Osteocyte (in vitro differentiated cells): ENCODE measurements around the gene APOA1. TPM values are rescaled to one million over a fixed set of nuclear protein-coding genes. Genes with fewer than 3 reads are reported as not detected.
"Not testable (repeated sequence)": the region's sequence is repeated elsewhere in the genome, so short reads cannot be mapped to it uniquely, and the experiment has no call there.

Experiments used
- DNase-seq: peaks from one replicate; pipeline ENCODE4 v3.0.0; 2021; ENCODE audit warnings: mixed read lengths; ENCODE audit not compliant: unreplicated experiment; ENCODE audit errors: extremely low spot score
- H3K27ac Mint-ChIP-seq: one replicate; pipeline ENCODE4 v1.8.0; 2021; ENCODE audit warnings: mild to moderate bottlenecking, mixed read lengths; ENCODE audit not compliant: unreplicated experiment
- H3K27me3 Mint-ChIP-seq: one replicate; pipeline ENCODE4 v1.8.0; 2021; ENCODE audit warnings: mixed read lengths; ENCODE audit not compliant: unreplicated experiment
- H3K36me3 Mint-ChIP-seq: one replicate; pipeline ENCODE4 v1.8.0; 2021; ENCODE audit warnings: mixed read lengths; ENCODE audit not compliant: unreplicated experiment
- H3K4me1 Mint-ChIP-seq: one replicate; pipeline ENCODE4 v1.8.0; 2021; ENCODE audit warnings: mixed read lengths; ENCODE audit not compliant: unreplicated experiment
- H3K4me3 Mint-ChIP-seq: one replicate; pipeline ENCODE4 v1.8.0; 2021; ENCODE audit warnings: mild to moderate bottlenecking, moderate library complexity, mixed read lengths; ENCODE audit not compliant: unreplicated experiment
- H3K9me3 Mint-ChIP-seq: one replicate; pipeline ENCODE4 v1.8.0; 2021; ENCODE audit warnings: mixed read lengths; ENCODE audit not compliant: unreplicated experiment
- total RNA-seq: library from RNA; stranded (reverse); gene quantifications from 2 replicates; pipeline ENCODE4 v1.2.1, GENCODE V29; 2021
- TF ChIP-seq, protein P1 (sequence below): fragments of 200-600 bp; sonication (generic); IDR thresholded peaks from 2 replicates; pipeline ENCODE4 v1.5.0; 2021; ENCODE audit warnings: antibody characterized with exemption, mild to moderate bottlenecking, moderate library complexity

The APOA1 gene
- total RNA-seq, 1 donor from 2014 or later = not detected

DNA sequence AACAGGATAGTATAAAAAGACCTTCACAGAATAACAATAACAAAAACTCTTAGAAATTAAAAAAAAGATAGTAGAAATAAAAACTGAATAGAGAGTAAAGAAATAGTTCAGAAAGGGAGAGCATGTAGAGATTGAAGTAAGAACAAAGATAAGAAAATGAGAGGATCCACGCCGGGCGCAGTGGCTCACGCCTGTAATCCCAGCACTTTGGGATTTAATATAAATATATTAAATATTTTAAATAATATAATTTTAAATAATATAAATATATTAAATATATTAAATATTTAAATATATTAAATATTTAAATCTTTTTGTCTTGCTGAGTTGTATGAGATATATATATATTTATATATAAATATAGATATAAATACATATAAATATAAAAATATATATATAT lies 25.3 kb downstream of the APOA1 start:
- TF ChIP-seq, protein P1, sequence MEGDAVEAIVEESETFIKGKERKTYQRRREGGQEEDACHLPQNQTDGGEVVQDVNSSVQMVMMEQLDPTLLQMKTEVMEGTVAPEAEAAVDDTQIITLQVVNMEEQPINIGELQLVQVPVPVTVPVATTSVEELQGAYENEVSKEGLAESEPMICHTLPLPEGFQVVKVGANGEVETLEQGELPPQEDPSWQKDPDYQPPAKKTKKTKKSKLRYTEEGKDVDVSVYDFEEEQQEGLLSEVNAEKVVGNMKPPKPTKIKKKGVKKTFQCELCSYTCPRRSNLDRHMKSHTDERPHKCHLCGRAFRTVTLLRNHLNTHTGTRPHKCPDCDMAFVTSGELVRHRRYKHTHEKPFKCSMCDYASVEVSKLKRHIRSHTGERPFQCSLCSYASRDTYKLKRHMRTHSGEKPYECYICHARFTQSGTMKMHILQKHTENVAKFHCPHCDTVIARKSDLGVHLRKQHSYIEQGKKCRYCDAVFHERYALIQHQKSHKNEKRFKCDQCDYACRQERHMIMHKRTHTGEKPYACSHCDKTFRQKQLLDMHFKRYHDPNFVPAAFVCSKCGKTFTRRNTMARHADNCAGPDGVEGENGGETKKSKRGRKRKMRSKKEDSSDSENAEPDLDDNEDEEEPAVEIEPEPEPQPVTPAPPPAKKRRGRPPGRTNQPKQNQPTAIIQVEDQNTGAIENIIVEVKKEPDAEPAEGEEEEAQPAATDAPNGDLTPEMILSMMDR = no peak
- H3K9me3 Mint-ChIP-seq = peaks cover 3% of the 10 kb centered on the region
- no peak overlapping the region for H3K4me3 Mint-ChIP-seq
- H3K36me3 Mint-ChIP-seq = no peaks in the 10 kb centered on the region
- no peak overlapping the region for H3K27ac Mint-ChIP-seq
- DNase-seq = no peak
- no peaks in the 10 kb centered on the region for H3K4me1 Mint-ChIP-seq
- peaks cover 29% of the 10 kb centered on the region for H3K27me3 Mint-ChIP-seq

GRCh38 chr11:116811194-116811593 lies 26.2 kb downstream of the APOA1 start:
- Mint-ChIP-seq H3K4me3 (no peak overlapping the region), H3K9me3 (peaks cover 3% of the 10 kb centered on the region), H3K27ac (no peak overlapping the region), H3K36me3 (no peaks in the 10 kb centered on the region), H3K27me3 (peaks cover 32% of the 10 kb centered on the region), H3K4me1 (no peaks in the 10 kb centered on the region)
- DNase-seq = no peak
- TF ChIP-seq, protein P1 = no peak

DNA sequence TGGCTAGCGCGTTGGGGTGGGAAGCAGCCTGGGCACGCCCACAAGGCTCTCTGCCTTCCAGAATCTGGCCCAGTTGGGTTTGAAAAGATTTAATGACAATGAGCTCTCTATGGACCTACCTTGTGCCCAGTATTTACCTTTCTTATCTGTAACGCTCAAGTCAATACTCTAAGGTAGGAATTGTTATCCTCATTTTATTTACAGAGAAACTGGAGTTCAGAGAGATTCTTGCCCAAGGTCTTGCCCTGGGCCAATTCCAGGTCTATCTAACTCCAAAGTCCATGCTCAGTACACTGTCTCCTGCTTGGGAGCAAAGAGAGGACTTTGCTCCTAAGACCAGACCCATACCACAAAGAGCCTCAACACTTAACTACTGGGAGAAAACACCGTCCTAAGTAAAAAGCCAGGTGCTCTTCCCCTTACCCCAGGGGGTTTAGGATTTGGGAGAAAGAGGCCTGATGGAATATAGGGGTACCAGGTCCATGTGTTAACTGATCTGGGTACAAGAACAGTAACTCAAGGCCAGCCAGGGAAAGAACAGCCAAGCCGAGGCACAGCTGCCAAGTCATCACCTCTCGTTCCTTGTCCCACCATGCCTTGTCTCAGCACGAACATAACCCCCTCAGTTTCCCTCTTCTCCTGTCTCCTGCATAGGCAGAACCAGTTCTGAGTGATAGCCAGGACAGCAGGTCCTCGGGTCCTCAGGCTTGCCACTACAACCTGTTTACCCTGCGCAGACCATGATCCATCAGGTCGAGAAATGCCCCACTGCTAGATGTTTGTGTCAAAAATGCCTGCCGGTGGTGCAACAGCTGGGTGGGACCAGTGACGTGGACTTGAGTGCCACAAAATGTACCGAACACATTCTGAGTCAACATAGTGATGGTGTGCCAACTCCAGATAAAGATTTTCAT lies 28.9 kb downstream of the APOA1 start:
- no peak for DNase-seq
- H3K27ac Mint-ChIP-seq = no peak overlapping the region

GRCh38 chr11:116807601-116808261 lies 29.7 kb downstream of the APOA1 start:
- H3K36me3 Mint-ChIP-seq = no peaks in the 10 kb centered on the region
- peaks cover 3% of the 10 kb centered on the region for H3K9me3 Mint-ChIP-seq
- TF ChIP-seq, protein P1 = no peak
- no peak overlapping the region for H3K27ac Mint-ChIP-seq
- peaks cover 40% of the 10 kb centered on the region for H3K27me3 Mint-ChIP-seq
- H3K4me3 Mint-ChIP-seq = no peak overlapping the region
- no peak for DNase-seq
- H3K4me1 Mint-ChIP-seq = no peaks in the 10 kb centered on the region

More for the DNA sequence above, 28.9 kb downstream of the APOA1 start:
- peaks cover 41% of the 10 kb centered on the region for H3K27me3 Mint-ChIP-seq
- peaks cover 3% of the 10 kb centered on the region for H3K9me3 Mint-ChIP-seq
- H3K4me1 Mint-ChIP-seq = no peaks in the 10 kb centered on the region
- no peak overlapping the region for H3K4me3 Mint-ChIP-seq
- TF ChIP-seq, protein P1 = no peak
- no peaks in the 10 kb centered on the region for H3K36me3 Mint-ChIP-seq

GRCh38 chr11:116804001-116804400 lies 33.4 kb downstream of the APOA1 start:
- H3K27ac Mint-ChIP-seq = no peak overlapping the region
- H3K36me3 Mint-ChIP-seq = no peaks in the 10 kb centered on the region
- H3K4me3 Mint-ChIP-seq = no peak overlapping the region
- TF ChIP-seq, protein P1 = no peak
- no peaks in the 10 kb centered on the region for H3K9me3 Mint-ChIP-seq
- H3K4me1 Mint-ChIP-seq = no peaks in the 10 kb centered on the region
- DNase-seq = no peak
- H3K27me3 Mint-ChIP-seq = peaks cover 47% of the 10 kb centered on the region

- not testable (repeated sequence) for H3K9me3 Mint-ChIP-seq, H3K4me3 Mint-ChIP-seq, DNase-seq, H3K4me1 Mint-ChIP-seq, H3K27ac Mint-ChIP-seq, H3K36me3 Mint-ChIP-seq
- H3K27me3 Mint-ChIP-seq = peaks cover 46% of the 10 kb centered on the region
These were observed 35.8 kb downstream of the APOA1 start for GRCh38 chr11:116801662-116802061.
